ENCODE data around the gene AKNA.

GRCh38 chr9:114387680-114388356, at the start of gene AKNA:
- TF ChIP-seq RFX5 (IDR thresholded peaks at IDR 0.05) (no peak), MAFK (IDR thresholded peaks at IDR 0.05; ENCODE audit: partially characterized antibody) (no peak), CTCF (IDR thresholded peaks at IDR 0.05) (no peak), CHD4 (IDR thresholded peaks at IDR 0.05; ENCODE audit: borderline replicate concordance) (no peak), CBX8 (IDR thresholded peaks at IDR 0.05) (no peak)
